Left forelimb (tissue), 1 donor: ENCODE results near the gene PRODH2.
A peak's percentile ranks its signal among the peaks of the same experiment; 100 is the strongest.
"Not testable (repeated sequence)": the region's sequence is repeated elsewhere in the genome, so short reads cannot be mapped to it uniquely, and the experiment has no call there.

Source experiments
- DNase-seq: peaks from one replicate; pipeline ENCODE4 v3.0.0-alpha.2; 2018; ENCODE audit warnings: low spot score

Gene PRODH2

DNA sequence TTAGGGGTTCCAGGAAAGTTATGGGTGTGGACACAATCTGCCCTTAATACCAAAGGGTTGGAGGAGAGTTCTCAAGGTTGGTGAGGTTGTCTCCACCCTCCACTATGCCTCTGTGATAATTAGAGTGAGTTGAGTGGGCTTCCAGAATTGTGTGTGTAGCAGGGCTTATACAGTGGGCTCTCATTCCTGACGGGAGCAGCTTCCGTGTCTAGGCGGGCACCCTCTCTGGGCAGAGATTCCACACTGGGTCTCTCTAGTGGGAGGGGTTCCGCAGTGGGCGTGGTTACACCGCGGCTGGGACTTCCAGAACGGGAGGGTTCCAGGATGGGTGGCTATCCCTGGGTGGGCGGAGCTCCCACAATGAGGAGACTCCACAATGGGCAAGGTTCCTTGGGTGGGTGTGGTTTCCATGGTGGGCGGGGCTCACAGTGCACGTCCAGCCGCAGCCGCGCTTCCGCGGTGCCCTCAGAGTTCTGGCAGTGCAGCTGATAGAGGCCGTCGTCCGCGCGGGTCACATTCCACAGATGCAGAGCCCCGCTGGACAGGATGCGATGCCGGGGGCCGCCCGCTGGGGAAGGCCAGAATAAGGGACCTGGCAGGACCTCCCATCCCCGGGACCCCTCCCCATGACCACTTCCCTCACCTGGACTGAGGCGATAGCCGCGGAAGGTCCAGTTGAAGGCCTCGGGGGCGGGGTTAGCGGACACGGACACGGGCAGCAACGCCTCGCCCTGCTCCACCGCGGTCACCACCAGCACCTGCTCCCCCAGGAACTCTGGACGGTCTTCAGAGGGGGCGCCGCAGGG lies 31.2 kb upstream of the PRODH2 start:
- no peak for DNase-seq

DNA sequence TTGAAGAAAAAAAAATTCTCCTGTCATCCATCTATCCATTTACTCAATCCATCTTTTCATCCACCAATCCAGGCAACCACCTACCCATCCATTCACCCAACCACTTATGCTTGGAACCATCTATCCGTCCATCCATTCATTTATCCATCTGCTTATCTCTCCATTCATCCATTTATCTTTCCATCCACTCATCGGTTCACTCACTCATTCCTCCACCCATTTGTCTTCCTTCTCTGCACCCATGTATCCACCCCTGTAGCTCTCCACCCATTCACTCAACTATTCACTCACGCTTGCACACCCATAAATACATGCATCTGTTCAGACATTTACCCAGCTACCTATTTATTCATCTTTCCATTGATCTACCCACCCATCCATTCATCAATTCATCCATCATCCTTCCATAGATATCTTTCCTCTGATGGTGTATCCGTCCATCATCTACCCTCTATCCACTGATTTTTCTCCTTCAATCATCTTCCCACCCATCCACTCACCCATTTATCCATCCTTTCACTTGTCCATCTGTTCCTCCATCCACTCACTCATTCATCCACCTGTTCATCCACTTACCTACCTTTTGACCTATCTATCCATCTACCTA lies 30.1 kb upstream of the PRODH2 start:
- no peak for DNase-seq

GRCh38 chr19:35841961-35842595 lies 29.4 kb upstream of the PRODH2 start:
- DNase-seq: no peak

DNA sequence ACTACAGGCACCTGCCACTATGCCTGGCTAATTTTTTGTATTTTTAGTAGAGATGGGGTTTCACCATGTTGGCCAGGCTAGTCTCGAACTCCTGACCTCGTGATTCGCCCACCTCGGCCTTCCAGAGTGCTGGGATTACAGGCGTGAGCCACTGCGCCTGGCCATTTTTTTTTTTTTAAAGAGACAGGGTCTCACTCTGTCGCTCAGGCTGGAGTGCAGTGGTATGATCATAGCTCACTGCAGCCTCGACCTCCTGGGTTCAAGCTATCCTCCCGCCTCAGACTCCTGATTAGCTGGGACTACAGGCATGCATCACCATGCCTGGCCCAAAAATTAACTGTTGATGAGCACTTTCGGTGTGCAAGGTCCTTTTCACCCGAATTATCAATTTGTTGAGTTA lies 23.5 kb upstream of the PRODH2 start:
- not testable (repeated sequence) for DNase-seq

DNA sequence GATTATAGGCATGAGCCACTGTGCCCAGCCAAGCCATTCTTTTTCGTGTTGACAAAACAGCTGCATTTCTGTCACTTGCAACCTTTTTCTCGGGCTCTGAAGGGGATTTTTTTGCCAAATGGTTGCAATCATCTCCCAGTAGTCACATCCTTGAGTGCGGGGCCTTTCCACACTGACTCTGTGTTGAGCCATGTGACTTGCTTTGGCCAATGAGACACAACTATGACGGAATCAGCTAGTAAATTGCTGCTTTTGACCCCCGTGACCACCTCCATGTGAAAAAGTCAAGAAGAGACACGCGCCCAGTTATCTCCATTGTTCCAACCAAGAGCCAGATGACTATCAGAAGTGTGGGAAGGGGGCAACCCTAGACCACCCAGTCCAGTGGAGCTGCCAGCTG lies 21.3 kb upstream of the PRODH2 start:
- DNase-seq: no peak

DNA sequence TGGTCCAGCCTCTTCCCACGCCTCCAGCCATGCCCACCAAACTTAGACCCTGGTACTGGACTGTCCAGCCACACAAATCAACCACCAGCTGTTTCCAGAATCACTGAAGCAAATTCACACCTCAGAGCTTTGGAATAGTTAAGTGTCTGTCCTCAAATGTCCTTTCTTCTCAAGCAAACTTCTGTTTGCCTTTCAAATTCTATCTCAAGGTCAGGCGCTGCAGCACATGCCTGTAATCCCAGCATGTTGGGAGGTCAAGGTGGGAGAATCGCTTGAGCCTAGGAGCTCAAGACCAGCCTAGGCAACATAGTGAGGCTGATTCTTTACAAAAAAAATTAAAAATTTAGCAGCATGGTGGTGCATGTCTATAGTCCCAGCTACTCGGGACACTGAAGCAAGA lies 19.4 kb upstream of the PRODH2 start:
- DNase-seq: no peak

DNA sequence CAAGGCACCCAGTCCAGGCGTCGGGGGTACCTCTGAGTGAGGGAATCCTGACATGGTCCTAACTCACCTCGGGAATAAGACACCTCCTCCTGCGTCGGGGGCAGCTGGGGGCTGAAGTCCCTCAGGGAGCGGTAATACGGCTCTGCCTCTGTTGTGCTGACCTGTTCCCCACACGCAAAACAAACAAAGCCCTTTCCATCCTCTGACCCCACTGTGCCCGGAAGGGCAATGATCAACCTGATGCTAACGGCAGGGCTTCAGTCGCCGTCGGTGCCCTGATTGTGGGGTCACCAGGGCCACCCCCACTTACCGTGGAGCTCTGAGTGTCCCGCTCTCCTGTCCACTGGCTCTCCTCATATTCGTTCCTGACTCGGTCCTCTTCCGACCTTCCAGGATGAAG lies 18.3 kb upstream of the PRODH2 start:
- DNase-seq: no peak

GRCh38 chr19:35828692-35829301 lies 16.2 kb upstream of the PRODH2 start:
- DNase-seq: peak; percentile 79

- DNase-seq: no peak
These were observed 11.5 kb upstream of the PRODH2 start for GRCh38 chr19:35824150-35824549.

GRCh38 chr19:35822579-35822978 lies 9.9 kb upstream of the PRODH2 start:
- DNase-seq: no peak

- DNase-seq: no peak
These were observed 5.8 kb upstream of the PRODH2 start for GRCh38 chr19:35818445-35818844.

DNA sequence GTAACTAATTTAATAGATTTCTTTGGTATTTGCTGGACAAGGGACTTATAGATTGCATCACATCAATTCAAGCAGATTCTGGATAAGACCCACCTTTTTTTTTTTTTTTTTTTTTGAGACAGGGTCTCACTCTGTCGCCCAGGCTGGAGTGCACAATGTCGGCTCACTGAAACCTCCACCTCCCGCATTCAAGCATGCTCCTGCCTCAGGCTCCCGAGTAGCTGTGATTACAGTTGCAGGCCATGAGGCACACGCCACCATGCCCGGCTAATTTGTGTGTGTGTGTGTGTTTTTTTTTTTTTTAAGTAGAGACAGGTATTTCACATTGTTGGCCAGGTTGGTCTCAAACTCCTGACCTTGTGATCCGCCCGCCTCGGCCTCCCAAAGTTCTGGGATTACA lies 4.2 kb upstream of the PRODH2 start:
- no peak for DNase-seq

DNA sequence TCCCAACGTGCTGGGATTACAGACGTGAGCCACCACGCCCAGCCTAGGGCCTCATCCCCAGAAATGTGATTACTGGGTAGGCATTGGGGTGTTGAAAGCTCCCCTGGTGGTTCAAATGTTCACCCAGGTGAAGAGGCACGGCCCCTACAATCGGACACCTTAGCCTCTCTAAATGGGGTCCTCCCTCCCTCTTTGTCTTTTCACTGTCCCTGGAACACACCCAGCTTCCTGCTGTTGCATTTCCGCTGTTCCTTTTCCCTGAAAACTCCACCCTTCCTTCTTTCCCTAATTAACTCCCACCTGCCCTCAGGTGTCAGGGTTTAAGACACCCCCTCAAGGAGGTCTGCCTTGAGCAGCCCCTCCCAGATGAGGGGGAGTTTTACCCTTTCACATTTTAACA lies 3.6 kb upstream of the PRODH2 start:
- no peak for DNase-seq

DNA sequence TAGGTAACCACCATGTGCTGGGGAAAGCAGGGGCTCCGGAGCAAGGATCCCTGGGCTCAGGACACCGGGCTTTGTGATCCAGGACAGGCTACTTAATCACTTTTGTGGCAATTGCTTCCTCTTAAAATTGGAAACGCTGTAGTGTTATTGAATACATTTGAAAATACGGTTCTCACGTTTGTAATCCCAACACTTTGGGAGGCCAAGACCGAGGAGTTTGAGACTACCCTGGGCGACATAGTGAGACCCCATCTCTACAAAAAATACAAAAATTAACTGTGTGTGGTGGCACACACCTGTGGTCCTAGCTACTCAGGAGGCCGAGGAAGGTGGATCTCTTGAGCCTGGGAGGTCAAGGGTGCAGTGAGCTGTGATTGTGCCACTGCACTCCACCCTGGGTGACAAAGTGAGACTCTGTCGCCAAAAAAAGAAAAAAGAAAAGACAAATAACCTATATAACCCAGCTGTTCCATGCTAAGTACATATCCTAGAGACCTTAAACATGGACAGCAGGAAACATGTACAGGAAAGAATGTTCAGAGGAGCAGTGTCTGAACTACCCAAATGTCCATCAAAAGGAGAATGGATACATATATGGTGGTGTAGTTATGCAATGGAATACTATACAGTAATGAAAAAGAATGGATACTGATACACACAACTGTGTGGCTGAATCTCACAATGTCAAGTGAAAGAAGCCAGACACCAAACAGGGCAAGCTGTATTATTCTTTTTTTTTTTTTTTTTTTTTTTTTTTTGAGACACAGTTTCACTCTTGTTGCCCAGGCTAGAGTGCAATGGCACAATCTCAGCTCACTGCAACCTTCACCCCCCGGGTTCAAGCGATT lies 622 bp upstream of the PRODH2 start:
- no peak for DNase-seq

DNA sequence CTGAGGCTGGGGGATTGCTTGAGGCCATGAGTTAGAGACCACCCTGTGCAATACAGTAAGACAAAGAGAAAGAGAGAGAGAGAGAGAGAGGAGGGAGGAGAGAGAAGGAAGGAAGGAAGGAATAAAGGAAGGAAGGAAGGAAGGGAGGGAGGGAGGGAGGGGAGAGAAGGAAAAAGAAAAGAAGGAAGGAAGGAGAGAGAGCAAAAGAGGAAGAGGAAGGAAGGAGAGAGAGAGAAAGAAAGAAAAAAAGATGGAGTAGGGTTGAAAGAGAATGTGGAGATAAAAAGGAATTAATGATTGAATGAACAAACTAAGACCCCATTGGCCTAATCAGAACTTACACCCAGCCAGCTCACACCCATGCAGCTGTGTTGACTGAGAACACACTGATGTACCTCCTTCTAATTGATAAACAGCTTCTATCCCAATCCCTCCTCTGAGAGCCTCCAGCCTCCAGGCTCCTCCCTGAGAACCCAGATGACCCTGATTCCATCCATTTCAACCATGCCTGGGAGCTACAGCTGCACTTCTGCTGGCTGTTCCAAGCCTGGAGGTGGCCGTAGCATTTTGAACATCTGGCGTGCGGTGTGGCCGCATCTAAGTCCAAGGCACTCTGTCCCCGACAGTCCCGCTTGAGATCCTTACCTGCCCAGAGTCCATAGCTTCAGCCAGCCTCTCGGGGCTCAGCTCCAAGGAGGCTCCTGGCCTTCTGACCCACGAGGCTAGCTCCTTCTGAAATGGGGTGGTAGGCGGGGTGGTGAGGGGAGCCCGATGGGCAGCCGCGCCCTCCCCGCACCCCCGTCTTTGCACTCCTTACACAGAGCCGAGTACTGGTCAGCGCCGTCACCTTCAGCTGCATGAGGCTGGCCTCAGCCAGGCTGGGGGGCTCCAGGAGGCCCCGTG lies 1.1 kb downstream of the PRODH2 start:
- DNase-seq: no peak

GRCh38 chr19:35807633-35808032 lies 5.0 kb downstream of the PRODH2 start:
- DNase-seq: no peak

DNA sequence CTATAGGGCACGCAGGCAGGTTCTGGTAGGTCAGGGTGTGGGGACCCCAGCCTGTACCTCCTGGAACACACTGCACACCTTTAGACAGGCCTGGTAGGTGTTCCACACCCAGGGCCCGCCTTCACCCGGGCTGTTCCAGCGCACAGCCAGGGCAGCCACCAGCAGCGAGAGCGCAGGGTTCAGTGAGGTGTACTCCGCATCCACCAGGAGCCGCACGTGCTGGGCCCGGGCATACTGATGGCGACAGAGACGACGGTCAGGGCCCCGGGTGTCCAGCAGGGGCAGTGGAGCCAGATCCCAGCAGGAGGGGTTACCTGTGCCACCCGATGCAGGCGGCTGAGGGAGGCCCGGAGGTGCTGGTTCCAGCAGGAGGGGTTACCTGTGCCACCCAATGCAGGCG lies 6.0 kb downstream of the PRODH2 start:
- no peak for DNase-seq

DNA sequence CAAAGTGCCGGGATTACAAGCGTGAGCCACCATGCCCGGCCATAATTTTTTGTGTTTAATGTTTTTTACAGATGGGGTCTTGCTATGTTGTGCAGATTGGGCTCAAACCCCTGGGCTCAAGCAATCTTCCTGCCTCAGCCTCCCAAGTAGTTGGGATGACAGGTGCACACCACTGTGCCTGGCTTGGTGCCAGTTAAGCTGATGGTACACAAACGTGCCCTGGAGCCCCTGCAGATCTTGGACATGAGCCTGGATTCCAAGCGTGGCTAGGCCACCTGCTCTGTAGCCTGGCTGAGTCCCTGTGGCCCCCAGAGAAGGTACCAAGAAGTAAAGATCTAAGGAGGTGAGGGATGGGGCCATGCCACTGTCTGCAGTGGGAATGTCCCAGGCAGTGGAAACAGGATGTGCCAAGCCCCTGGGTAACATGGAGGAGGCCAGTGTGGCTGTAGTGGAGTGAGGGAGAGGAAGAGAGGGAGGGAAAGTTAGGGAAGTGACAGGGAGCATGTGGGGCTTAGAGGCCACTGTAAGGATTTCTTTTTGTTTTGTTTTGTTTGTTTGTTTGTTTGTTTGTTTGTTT lies 7.0 kb downstream of the PRODH2 start:
- DNase-seq: no peak

GRCh38 chr19:35801828-35802227 lies 10.8 kb downstream of the PRODH2 start:
- DNase-seq: no peak

DNA sequence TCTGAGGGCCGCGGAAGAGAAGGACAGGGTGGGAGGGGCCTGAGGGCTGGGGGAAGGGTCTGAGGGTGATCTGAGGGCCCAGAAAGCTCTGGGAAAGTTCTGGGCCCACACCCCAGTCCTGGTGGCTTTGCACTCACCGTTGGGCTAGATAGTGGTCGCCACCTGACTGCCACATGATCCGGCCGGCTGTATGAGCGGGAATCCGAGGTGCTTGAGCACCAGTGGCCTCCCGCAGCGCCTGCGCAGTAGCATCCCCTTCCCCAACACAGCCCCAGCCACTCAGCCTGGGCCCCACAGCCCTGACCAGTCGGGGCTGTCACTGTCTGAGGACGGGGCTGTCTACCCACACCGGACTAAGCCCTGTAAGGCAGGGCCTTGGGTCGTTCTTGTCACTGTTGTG lies 15.0 kb downstream of the PRODH2 start:
- DNase-seq: no peak
